H1 (cell line): ENCODE measurements around the gene GPR35. TPM values are rescaled to one million over a fixed set of nuclear protein-coding genes. Genes with fewer than 3 reads are reported as not detected.

Experiments used
- CTCF ChIA-PET: fragments of 300-600 bp; sonication (Branson Sonifier 250); formaldehyde crosslinking; loops from one replicate; lab custom pipeline; 2021; ENCODE audit not compliant: partially characterized antibody; lab: Charles Lee
- POLR2A ChIA-PET: fragments of 300-600 bp; sonication (Branson Sonifier 250); formaldehyde crosslinking; loops from one replicate; lab custom pipeline; 2021; ENCODE audit warnings: inconsistent platforms; ENCODE audit not compliant: partially characterized antibody; lab: Charles Lee
- DNase-seq, 2 experiments: peaks; one replicate each; pipeline versions ENCODE4 v3.0.0 to v3.0.0-alpha.2; 2010 to 2022; ENCODE audit warnings: low spot score in 2 of 2, low read depth in 1 of 2, mixed read lengths in 1 of 2
- FAIRE-seq: peaks from 2 replicates; lab custom pipeline; 2011; peaks lifted over from hg19 to GRCh38; lab: Jason Lieb, UNC
- H2AFZ ChIP-seq: 2 replicates; pipeline ENCODE4 v1.8.1; 2012; ENCODE audit warnings: low read length, inconsistent platforms
- H2AK5ac ChIP-seq: 2 replicates; pipeline ENCODE4 v1.6.1; 2013; ENCODE audit warnings: low read depth, low read length
- H2BK120ac ChIP-seq: replicated peaks from 2 replicates; pipeline ENCODE3; 2013; ENCODE audit warnings: low read depth, low read length, inconsistent platforms
- H2BK12ac ChIP-seq: 2 replicates; pipeline ENCODE4 v1.6.1; 2013; ENCODE audit warnings: low read depth, low read length
- H2BK15ac ChIP-seq: 2 replicates; pipeline ENCODE4 v1.6.1; 2013; ENCODE audit warnings: low read length
- H2BK20ac ChIP-seq: 2 replicates; pipeline ENCODE4 v1.6.1; 2013; ENCODE audit warnings: low read length
- H2BK5ac ChIP-seq: 2 replicates; pipeline ENCODE4 v1.6.1; 2013; ENCODE audit warnings: low read depth, low read length
- H3K14ac ChIP-seq: 2 replicates; pipeline ENCODE4 v1.6.1; 2013; ENCODE audit warnings: inconsistent platforms; ENCODE audit not compliant: insufficient read length
- H3K18ac ChIP-seq: 2 replicates; pipeline ENCODE4 v1.6.1; 2013; ENCODE audit warnings: low read length; ENCODE audit errors: extremely low read depth
- H3K23ac ChIP-seq: 2 replicates; pipeline ENCODE4 v1.6.1; 2013; ENCODE audit warnings: inconsistent platforms; ENCODE audit not compliant: insufficient read length
- H3K23me2 ChIP-seq: 2 replicates; pipeline ENCODE4 v1.6.1; 2013; ENCODE audit warnings: low read depth, low read length
- H3K27ac ChIP-seq: 2 replicates; pipeline ENCODE4 v1.6.1; 2011; ENCODE audit warnings: low read depth, low read length, inconsistent platforms
- H3K27me3 ChIP-seq, 4 experiments: replicated peaks in 1 of 4; 1 replicate in 1 of 4; 2 replicates in 3 of 4; pipeline versions ENCODE4 v1.6.1 to v1.8.1; 2011 to 2013; ENCODE audit warnings: low read length in 3 of 4, mild to moderate bottlenecking in 3 of 4, inconsistent platforms in 2 of 4, mixed read lengths in 2 of 4, moderate library complexity in 1 of 4; ENCODE audit not compliant: control insufficient read depth in 3 of 4, insufficient read depth in 3 of 4; ENCODE audit errors: extremely low read depth in 1 of 4
- H3K36me3 ChIP-seq, 4 experiments: 2 replicates each; pipeline versions ENCODE4 v1.6.1 to v1.8.1; 2011 to 2013; ENCODE audit warnings: mild to moderate bottlenecking in 4 of 4, low read length in 3 of 4, moderate library complexity in 2 of 4, control low read depth in 1 of 4, inconsistent platforms in 1 of 4; ENCODE audit not compliant: insufficient read depth in 4 of 4, control insufficient read depth in 2 of 4
- H3K4ac ChIP-seq: replicated peaks from 2 replicates; pipeline ENCODE3; 2013; ENCODE audit warnings: low read length, low read depth, mixed read lengths, inconsistent platforms; ENCODE audit not compliant: insufficient read length
- H3K4me1 ChIP-seq, 4 experiments: replicated peaks in 1 of 4; 1 replicate in 1 of 4; 2 replicates in 3 of 4; pipeline versions ENCODE4 v1.6.1 to v1.8.1; 2011 to 2013; ENCODE audit warnings: low read length in 3 of 4, inconsistent platforms in 2 of 4, mixed read lengths in 1 of 4; ENCODE audit not compliant: insufficient read depth in 4 of 4, control insufficient read depth in 3 of 4
- H3K4me2 ChIP-seq, 2 experiments: 2 replicates each; pipeline versions ENCODE4 v1.6.1 to v1.8.1; 2011 to 2013; ENCODE audit warnings: low read depth in 2 of 2, low read length in 2 of 2, control low read depth in 1 of 2, inconsistent platforms in 1 of 2, mild to moderate bottlenecking in 1 of 2; ENCODE audit not compliant: insufficient read depth in 1 of 2
- H3K4me3 ChIP-seq, 4 experiments: fragments of 200-600, 300-600 bp in 1 of 4; sonication (generic), shearing (Covaris generic), sonication (Bioruptor Twin) in 1 of 4; 2 replicates each; pipeline versions ENCODE4 v1.5.1 to v1.8.1; 2011 to 2016; ENCODE audit warnings: low read length in 4 of 4, low read depth in 3 of 4, control low read depth in 2 of 4, inconsistent platforms in 2 of 4, mild to moderate bottlenecking in 2 of 4, mixed read lengths in 1 of 4, moderate library complexity in 1 of 4; ENCODE audit not compliant: insufficient read depth in 2 of 4; ENCODE audit errors: extremely low read depth in 1 of 4
- H3K56ac ChIP-seq: replicated peaks from 2 replicates; pipeline ENCODE3; 2013; ENCODE audit warnings: low read depth, mild to moderate bottlenecking, mixed read lengths, low read length, inconsistent platforms; ENCODE audit not compliant: insufficient read length
- H3K79me1 ChIP-seq: 2 replicates; pipeline ENCODE4 v1.6.1; 2013; ENCODE audit warnings: low read depth, low read length, control low read depth
- H3K79me2 ChIP-seq, 2 experiments: 2 replicates each; pipeline versions ENCODE4 v1.6.1 to v1.8.1; 2012 to 2013; ENCODE audit warnings: low read length in 2 of 2, mild to moderate bottlenecking in 2 of 2, inconsistent platforms in 1 of 2; ENCODE audit not compliant: insufficient read depth in 2 of 2, control insufficient read depth in 1 of 2
- H3K9ac ChIP-seq, 4 experiments: replicated peaks in 1 of 4; 1 replicate in 1 of 4; 2 replicates in 3 of 4; pipeline versions ENCODE4 v1.6.1 to v1.8.1; 2011 to 2013; ENCODE audit warnings: low read depth in 3 of 4, low read length in 3 of 4, control low read depth in 2 of 4, mild to moderate bottlenecking in 2 of 4, moderate library complexity in 2 of 4, inconsistent platforms in 1 of 4; ENCODE audit errors: extremely low read depth in 1 of 4
- H3K9me3 ChIP-seq, 2 experiments: 2 replicates each; pipeline versions ENCODE4 v1.6.1 to v1.8.1; 2012 to 2013; ENCODE audit warnings: mild to moderate bottlenecking in 2 of 2, moderate library complexity in 2 of 2, control low read depth in 1 of 2, inconsistent platforms in 1 of 2, low read depth in 1 of 2, low read length in 1 of 2, mixed read lengths in 1 of 2; ENCODE audit not compliant: insufficient read depth in 2 of 2
- H4K20me1 ChIP-seq, 2 experiments: replicated peaks in 1 of 2; 2 replicates each; pipeline versions ENCODE3 to v1.8.1; 2011 to 2013; ENCODE audit warnings: inconsistent platforms in 2 of 2, low read length in 2 of 2, mild to moderate bottlenecking in 1 of 2; ENCODE audit not compliant: insufficient read depth in 2 of 2, control insufficient read depth in 1 of 2
- H4K5ac ChIP-seq: 2 replicates; pipeline ENCODE4 v1.6.1; 2013; ENCODE audit warnings: low read length, low read depth, mixed read lengths, inconsistent platforms; ENCODE audit not compliant: insufficient read length
- H4K8ac ChIP-seq: 2 replicates; pipeline ENCODE4 v1.8.0; 2013; ENCODE audit warnings: mild to moderate bottlenecking, moderate library complexity, low read length, inconsistent platforms; ENCODE audit not compliant: insufficient read depth; ENCODE audit errors: extremely low read depth
- H4K91ac ChIP-seq: replicated peaks from 2 replicates; pipeline ENCODE3; 2013; ENCODE audit warnings: low read length, mixed read lengths, inconsistent platforms; ENCODE audit not compliant: insufficient read length
- CHD1 ChIP-seq: IDR thresholded peaks from 2 replicates; pipeline ENCODE4 v1.6.1; 2012; ENCODE audit warnings: low read depth, low read length, improper control_type of control experiment
- POU5F1 ChIP-seq: IDR thresholded peaks from 2 replicates; pipeline ENCODE4 v1.6.1; 2011; ENCODE audit warnings: low read depth, mild to moderate bottlenecking, low read length, moderate library complexity
- RAD21 ChIP-seq, 2 experiments: IDR thresholded peaks in 1 of 2; conservative IDR thresholded peaks in 1 of 2; 2 replicates each; pipeline ENCODE4 v1.6.1; 2011; ENCODE audit warnings: low read depth in 2 of 2, low read length in 2 of 2, improper control_type of control experiment in 1 of 2, inconsistent platforms in 1 of 2, mild to moderate bottlenecking in 1 of 2, moderate library complexity in 1 of 2
- TAF7 ChIP-seq: optimal IDR thresholded peaks from 2 replicates; pipeline ENCODE3; 2011; ENCODE audit warnings: low read depth, mild to moderate bottlenecking, inconsistent platforms, low read length, moderate library complexity, borderline replicate concordance
- WGBS, 2 experiments: shearing (Covaris generic) in 1 of 2; methylation state at CpG; one replicate each; pipeline versions ENCODE4 v1.1.6 to v1.1.7; 2013 to 2015; ENCODE audit warnings: low lambda C conversion rate in 2 of 2, mixed read lengths in 2 of 2, inconsistent platforms in 1 of 2, low coverage in 1 of 2, missing lambda C conversion rate in 1 of 2; ENCODE audit not compliant: insufficient replicate concordance in 2 of 2, insufficient coverage in 1 of 2, insufficient read length in 1 of 2; ENCODE audit errors: extremely low coverage in 1 of 2, missing lambda C conversion rate in 1 of 2; 5-methylcytosine and 5-hydroxymethylcytosine counted together
- polyA plus RNA-seq, 7 experiments: library from polyadenylated mRNA; depleted of rRNA in 3 of 7; stranded (reverse) in 5 of 7; unstranded in 2 of 7; fragments of >200 nt in 5 of 7; fragments of 200-250 nt in 2 of 7; gene quantifications; 1 replicate in 5 of 7; 2 replicates in 1 of 7; 4 replicates in 1 of 7; pipeline versions ENCODE4 v1.2.1 to v1.2.3, GENCODE V29; 2011 to 2013; ENCODE audit warnings: missing spikeins in 2 of 7, mixed read lengths in 2 of 7
- total RNA-seq: library from RNA; stranded (reverse); fragmentation: NEBNext Ultra II Directional; extraction: Animal tissue kit (Norgen Biotek cat#: 25700); gene quantifications from 2 replicates; pipeline ENCODE4 v1.2.1, GENCODE V29; 2021

The GPR35 gene
- total and polyA plus RNA-seq, 2 of the 8 experiments (the other 6 are each of a cell fraction or from before 2014, with no cell fraction given), result 0.47 TPM; not detected in 1

DNA sequence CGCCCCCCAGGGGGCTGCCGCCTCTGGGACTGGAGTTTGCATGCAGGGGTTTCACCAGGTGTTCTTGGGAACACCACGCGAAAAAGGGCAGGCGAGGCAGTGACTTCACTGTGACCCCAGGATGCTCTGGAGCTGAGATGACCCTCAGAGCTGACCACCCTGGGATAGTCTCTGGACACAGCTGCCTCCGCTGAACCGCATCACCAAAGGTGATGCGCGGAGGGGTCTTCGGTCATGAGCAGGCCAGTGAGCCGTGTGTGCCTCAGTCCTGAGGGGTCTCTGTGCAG lies 17.5 kb downstream of the GPR35 start:
- Histone ChIP-seq H3K27me3 (peaks cover 0 to 2% (median 0%) of the 10 kb centered on the region in 4 experiments; a peak in 3 of 7 replicates), H2BK120ac (no peak overlapping the region), H3K23me2 (no peaks in the 10 kb centered on the region), H3K27ac (no peak overlapping the region), H4K91ac (no peak overlapping the region), H3K4ac (no peak overlapping the region), H3K79me2 (no peaks in the 10 kb centered on the region), H3K4me1 (no peaks in the 10 kb centered on the region; a peak in 1 of 7 replicates), H2BK20ac (no peak overlapping the region), H4K20me1 (no peaks in the 10 kb centered on the region), H2BK15ac (no peak overlapping the region), H3K4me3 (no peak overlapping the region), H4K8ac (0 out of 2 replicates have a peak overlapping the region, but pooled peaks have one; percentile 3), H3K9me3 (no peaks in the 10 kb centered on the region), H2BK5ac (no peak overlapping the region), H3K56ac (no peak overlapping the region), H3K18ac (no peak overlapping the region), H3K79me1 (no peaks in the 10 kb centered on the region), H4K5ac (no peak overlapping the region), H3K9ac (no peak overlapping the region), H2AFZ (no peak overlapping the region), H3K14ac (no peak overlapping the region), H3K4me2 (no peak overlapping the region), H2AK5ac (no peak overlapping the region), H2BK12ac (no peak overlapping the region), H3K36me3 (no peaks in the 10 kb centered on the region), H3K23ac (no peak overlapping the region)
- ChIA-PET CTCF (interaction anchor here (1.0 to 1.5 kb wide), 5 partner anchors 10 to 204 kb away, joined by 3 to 4 read pairs (median 3); no protein-coding TSS in a partner anchor), POLR2A (no interaction called here)
- no peak for DNase-seq
- TF ChIP-seq TAF7, result no peak
- no peak for TF ChIP-seq CHD1
- TF ChIP-seq RAD21 (IDR thresholded peaks at IDR 0.05 in 1 of 2, conservative IDR thresholded peaks at IDR 0.05 in 1 of 2; ENCODE audit: low read depth in 2 of 2, low read length in 2 of 2), result no peak
- TF ChIP-seq POU5F1, result no peak
- FAIRE-seq, result no peak
- 86% methylated on average over 11 of the region's 11 CpGs; no CpG with 5 or more reads in 1 of the 2 experiments for WGBS, 2 experiments
